Kasumi-1 (cell line): ENCODE results near the gene MRPS23.
"Not testable (repeated sequence)": the region's sequence is repeated elsewhere in the genome, so short reads cannot be mapped to it uniquely, and the experiment has no call there.

ENCODE experiments used
- DNase-seq, 2 experiments: peaks; one replicate each; lab custom pipeline; 2025; lab: John Stamatoyannopoulos, UW

The MRPS23 gene

DNA sequence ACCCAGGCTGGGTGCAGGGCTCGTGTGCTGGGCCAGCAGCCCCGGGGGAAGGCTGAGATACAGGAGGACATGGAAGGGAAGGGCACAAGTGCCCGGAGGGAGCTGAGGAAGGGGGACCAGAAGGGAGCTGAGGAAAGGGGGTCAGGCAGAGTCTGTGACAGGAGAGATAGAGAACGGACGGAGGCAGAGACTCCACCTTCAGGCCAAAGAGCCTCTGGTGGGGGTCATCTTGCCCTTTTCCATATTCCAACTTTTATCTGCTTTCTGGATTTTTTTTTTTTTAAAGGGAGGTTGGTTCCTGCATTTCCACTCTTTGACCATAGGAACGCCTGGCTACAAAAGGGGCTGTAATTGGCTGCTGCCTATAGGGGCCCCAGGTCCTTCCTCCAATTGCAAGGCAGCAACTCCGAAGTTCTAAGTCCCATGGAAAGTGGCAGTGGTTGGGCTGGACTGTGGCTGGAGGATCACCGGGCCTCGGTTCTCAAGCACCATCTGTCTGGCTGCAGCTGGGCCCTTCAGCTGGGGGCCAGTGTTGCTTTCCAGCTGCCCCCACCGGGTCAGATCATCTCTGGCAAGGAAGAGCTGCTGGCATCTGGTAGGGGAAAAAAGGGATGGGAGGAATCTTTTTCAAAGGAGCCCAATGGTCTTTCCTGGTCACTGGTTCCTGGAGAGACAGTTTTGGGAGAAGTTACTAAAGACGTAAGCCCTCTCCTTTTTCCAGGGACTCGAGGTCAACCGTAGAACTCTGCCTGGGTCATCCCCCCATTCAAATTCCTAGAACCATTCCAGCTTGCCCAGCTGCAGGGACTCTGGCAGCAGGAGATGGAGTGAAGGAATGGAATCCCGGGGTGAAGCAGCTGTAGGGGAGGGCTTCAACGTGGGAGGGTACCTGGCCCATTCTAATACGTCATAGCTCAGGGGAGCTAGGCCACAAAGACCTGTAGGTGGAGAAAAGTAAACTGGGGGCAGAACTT lies 13.1 kb upstream of the MRPS23 start:
- no peak for DNase-seq

DNA sequence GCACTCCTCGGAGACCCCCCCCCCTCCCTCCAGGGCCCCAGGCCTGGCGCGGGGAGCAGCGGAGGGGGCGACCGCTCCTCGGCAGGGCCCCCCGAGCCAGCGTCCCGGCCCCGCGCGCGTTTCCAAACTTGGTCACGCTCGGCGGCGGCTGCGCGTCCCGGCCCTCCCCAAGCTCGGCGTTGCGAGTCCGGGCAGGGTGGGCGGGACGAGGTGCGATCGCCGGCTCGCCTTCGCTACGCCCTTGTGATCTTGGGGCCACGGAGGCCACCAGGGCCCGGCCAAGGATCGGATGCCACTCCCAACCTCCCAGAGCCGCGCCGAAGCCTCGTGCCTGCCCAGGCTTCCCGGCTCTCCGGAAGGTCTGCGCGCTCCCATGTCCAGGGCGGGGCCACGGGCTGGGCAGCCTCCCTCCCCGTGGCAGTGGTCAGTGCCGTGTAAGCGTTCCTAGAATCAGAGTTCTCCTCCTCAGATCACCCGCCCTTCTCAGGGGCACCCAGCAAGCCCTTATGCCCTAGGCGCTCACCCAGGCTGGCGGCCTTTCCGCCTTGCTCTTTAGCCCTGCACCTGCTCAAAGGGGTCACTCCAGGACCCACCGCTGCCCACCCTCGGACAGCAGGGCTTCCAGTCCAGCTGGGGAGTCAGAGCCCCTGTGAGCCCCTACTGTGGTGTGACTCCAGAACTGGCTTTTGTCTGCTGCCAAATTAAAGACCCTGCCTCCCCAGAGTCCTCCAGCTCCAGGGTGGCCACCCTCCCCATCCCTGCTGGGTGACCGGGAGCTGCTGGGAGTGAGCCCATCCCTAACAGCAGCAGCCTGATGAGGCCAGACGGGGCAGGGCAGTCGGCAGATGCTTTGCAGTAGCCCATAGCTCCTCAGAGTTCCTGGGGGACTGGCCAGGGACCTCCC lies 12.2 kb upstream of the MRPS23 start:
- DNase-seq = no peak

DNA sequence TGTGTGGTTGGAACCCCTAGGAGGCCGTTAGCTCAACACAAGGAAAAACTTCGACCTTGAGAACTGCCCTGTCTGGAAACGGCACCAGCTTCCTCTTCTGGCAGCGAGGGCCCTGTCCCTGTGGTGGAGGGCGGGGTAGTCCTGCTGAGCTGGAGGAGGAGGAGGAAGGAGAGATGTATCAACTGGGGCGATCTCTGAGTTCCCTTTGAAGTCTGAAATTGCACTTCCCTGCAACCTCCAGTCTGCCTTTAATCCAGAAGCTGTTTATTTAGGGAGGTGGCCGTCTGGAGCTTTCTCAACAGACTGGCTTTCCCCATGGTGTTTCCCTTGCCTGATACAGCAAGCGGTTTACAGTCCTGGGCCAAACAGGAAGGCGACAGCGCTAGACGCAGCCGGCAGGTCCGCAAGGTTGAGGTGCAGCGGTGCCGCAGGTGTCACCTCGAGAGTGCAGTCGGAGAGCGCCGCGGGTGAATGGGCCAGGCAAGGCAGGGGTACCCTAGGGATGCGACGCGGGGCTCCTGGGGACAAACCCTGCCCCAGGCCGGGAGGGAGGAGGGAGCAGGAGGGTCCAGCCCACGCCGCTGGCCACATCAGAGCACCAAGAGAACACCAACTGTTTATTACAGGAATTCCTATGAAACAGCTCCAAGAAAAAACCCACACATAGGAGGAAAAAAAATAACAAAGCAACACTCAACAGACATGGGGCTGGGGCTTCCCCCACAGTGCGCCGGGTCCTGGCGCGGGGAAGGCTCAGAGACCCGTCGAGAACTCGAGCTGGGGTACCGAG lies 11.4 kb upstream of the MRPS23 start:
- DNase-seq = peak; percentile 93

DNA sequence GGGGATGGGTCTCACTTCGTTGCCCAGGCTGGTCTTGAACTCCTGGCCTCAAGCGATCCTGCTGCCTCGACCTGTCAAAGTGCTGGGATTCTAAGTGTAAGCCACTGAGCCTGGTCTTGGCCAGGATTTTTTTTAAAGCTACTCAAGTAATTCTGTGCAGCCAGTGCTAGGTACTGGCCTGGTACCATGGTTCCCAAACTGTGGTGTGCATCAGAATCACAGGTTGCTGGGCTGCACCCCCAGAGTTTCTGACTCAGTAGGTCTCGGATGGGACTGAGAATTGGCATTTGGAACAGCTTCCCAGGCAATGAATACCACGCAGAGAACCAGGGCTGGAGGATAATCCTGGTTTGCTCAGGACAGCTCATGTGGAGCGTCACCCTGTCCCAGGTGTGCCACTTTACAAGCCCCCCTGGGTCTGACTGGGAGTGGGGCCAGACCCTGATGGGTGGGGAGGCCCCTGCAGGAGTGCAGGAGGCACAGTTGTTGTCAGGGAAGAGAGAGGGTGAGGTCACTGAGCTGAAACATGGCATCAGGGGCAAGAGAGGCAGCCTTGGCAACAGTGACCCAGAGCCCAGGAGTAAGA lies 10.7 kb upstream of the MRPS23 start:
- DNase-seq = no peak

DNA sequence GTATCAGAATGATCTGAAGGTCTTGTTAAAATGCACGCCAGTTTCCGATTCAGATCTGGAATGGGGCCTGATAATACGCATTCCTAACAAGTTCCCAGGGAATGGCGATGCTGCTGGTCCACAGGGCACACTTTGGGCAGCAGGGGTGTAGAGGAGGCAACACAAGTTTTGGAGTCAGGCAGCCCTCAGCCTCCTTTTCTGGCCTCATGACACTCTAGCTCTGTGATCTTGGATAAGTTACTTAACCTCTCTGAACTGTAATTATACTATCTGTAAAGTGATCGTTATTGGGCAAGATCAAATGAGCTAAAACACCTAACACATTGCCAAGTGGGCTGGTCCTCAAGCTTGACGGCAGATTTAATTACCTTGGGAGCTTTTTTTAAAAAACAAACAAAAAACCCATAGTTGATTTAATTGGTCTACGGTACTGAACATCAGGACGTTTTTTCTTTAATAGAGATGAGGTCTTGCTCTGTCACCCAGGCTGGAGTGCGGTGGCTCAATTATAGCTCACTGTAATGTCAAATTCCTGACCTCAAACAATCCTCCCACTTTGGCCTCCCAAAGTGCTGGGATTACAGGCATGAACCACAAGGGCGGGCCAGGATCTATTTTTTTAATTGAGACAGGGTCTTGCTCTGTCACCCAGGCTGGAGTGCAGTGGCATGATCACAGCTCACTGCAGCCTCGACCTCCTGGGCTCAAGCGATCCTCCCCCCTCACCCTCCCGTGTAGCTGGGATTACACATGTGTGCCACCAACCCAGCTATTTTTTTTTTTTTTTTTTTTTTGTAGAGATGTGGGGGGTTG lies 10.0 kb upstream of the MRPS23 start:
- no peak for DNase-seq

DNA sequence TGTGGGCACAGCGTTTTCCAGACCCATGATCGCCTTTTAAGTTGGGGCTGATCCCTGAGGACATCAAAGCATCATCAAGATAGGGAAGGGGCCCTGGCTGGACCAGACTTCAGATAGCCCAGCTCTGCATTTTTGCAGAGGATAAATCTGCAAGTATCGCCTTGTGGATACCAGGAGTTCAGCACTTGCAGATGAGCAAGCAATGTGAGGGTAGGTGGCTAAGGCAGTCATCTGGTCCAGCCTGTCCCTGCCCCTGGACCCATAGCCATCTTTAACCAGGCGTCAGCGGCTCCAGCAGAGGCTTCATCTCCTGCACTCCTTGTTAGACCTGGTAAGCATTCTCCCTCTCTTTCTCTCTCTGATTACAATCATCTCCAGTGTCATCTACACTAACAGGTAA lies 9.0 kb upstream of the MRPS23 start:
- DNase-seq = no peak

DNA sequence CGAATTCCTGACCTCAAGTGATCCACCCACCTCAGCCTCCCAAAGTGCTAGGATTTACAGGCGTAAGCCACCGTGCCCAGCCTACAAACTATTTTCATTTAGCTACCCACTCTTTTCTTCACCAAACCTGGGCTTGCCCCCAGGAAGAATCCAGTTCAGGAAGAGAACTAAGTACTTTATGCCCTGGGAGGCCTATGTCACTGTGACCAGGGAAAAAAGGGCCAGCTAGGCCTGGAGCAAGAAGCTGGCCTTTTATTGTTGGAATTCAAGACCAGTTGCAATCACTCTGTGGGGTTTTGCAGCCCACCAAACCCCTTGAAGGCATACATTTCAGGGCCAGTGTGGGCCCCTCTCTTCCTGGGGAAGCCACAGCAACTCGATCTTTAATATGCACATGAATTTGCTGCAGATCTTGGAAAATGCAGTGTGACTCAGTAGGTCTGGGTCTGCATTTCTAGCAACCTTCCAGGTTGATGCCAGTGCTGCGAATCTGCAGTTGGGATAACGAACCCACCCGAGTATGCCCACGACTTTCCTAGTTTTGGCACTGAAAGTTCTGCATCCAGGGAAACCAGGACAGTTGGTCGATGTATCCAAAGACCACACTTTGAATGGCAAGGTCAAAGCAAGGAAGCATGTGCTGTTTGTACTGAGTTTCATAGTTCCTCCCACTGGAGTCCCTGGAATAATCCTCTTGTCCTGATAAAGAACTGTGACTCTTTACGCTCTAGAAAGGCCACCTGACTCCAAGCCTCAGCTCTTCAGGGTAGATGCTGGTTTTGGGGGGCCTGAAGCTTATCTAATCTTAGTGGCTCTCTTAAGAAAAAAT lies 7.2 kb upstream of the MRPS23 start:
- DNase-seq = no peak

DNA sequence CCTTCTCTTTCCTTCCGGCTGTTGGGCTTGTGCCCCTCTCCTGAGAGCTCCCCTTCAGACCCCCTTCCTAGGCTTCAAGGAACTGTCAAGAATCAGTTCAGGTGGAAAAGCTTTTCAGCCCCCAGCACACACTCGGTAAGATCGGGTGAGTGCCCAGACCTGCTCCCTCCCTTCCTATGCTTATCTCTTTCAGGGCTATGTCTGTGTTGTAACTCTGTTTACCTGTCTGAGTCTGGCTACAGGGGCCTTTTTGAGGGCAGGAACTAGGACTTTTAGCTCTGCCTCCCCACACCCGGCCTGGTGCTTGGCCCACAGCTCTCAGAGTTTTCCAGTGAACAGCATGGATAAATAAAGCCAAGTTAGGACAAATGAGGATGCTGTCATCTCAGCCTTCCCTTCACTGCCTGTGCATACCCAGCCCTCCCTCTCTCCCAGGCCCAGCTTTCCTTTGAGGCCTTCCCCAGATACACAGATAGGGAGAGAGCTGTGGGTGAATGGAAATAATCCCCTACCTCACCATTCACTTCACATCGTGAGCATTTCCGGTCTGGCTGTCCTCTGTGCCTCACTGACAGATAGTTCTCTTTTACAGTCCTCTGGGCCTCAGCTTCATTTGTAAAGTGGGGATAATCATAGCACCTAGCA lies 5.7 kb upstream of the MRPS23 start:
- no peak for DNase-seq

DNA sequence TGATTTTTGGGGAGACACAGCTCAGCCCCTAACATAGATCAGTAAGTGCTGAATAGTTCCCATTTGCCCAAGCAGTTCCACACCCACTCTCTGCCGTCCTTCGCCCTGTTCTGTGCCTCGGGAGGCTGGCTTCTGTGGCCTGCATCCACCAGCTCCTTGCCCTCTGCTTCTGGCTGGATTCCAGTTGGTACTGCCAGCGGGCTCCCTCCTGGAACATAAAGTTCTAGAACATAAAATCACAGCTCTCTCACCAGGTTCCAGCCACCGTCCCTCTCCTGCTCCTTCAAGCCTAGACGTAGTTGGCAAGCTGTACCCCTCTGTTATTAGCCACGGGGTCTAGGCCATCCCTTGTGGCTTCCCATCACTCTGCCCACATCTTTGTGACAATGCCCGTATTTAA lies 3.9 kb upstream of the MRPS23 start:
- DNase-seq = no peak

DNA sequence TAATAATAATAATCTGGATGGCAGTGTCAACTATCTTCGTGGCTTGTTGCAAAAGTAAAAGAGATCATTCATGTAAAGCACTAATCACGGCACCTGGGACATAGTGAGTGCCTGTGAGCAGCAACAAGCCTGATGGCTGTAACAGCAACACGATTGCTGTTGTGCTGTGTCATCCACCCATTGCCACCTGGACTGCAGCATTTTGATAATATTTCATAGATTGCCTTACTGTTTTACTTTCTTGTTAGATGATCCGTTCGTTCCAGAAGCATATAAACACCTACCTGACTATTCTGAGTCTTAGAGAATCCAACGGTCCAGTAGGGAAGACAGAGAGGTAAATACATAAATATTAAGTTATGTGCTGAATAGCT lies 3.1 kb upstream of the MRPS23 start:
- no peak for DNase-seq

DNA sequence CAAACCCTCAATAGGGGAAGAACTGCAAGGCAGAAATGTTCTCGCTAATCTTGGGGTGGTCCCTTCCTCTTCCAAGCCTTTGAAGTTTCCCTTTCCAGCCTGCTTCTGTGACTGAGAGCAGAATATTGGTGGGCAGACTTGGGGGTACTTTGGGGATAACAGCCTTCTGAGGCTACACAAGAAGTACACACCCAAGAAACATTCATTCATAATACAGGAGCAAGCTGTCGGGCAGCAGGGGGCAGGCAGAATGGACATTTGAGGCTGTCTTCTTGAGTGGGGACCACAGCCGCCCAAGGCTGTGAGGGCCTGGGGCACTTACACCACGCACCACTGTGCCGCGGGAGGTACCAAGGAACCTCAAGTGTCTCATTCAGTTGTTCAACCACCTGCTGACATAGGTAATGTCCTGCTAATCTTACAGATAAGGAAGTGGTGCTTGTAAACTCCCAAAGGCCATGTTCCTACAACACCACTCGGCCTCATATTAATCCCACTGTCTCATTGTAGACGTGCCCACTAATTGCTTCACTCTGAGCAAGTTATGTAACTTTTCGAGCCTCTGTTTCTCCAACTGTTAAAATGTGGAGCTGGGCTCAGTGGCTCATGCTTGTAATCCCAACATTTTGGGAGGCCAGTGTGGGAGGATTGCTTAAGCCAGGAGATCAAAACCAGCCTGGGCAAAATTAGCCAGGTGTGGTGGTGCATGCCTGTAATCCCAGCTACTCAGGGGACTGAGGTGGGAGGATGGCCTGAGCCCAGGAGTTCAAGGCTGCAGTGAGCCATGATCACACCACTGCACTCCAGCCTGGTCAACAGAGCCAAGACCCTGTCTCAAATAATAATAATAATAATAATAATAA lies 2.5 kb upstream of the MRPS23 start:
- DNase-seq = peak in 1 of 2 experiments; percentile 19

DNA sequence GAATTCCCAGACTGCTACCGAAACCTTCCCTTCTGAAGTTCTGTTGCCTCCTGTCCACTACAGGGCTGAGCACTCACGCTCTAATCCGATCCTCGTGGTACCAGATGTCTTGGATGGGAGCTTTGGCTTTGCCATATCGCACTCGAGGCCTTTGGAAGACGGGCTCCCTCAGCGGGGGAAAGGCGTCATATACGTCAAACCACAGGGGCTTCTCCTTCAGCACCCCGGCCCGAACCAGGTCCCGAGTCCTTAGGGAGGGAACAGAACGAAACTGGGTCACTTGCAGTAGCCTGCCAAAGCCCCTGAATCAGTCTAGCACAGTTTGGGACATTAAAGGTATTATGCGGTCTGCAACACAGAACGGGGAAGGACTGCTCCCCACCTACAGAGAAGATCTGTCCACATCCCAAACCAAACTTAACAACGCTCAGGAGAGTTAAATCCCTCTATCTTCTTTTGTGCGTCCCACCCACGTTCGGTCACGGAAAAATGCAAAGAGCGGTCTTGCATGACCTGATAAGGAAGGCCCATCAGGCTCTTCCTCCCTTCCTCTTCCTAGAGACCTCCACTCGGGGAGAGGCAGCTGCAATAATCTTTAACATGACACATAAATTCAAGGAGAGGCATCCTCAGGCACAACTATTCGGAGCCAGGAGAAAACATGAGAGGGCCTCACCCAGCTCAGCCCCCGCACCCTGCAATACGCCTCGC lies 526 bp downstream of the MRPS23 start:
- DNase-seq = no peak

DNA sequence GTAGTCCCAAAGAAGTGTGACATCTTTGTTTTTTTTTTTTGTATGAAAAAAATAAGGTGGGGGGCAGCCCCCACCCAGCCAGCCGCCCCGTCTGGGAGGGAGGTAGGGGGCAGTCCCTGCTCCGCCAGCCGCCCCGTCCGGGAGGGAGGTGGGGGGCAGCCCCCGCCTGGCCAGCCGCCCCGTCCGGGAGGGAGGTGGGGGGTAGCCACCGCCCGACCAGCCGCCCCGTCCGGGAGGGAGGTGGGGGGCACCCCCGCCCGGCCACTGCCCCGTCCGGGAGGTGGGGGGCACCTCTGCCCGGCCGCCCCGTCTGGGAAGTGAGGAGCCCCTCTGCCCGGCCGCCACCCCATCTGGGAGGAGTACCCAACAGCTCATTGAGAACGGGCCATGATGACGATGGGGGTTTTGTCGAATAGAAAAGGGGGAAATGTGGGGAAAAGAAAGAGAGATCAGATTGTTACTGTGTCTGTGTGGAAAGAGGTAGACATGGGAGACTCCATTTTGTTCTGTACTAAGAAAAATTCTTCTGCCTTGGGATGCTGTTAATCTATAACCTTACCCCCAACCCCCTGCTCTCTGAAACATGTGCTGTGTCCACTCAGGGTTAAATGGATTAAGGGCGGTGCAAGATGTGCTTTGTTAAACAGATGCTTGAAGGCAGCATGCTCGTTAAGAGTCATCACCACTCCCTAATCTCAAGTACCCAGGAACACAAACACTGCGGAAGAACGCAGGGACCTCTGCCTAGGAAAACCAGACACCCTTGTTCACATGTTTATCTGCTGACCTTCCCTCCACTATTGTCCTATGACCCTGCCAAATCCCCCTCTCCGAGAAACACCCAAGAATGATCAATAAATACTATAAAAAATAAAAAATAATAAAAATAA lies 3.5 kb downstream of the MRPS23 start:
- DNase-seq = not testable (repeated sequence)

DNA sequence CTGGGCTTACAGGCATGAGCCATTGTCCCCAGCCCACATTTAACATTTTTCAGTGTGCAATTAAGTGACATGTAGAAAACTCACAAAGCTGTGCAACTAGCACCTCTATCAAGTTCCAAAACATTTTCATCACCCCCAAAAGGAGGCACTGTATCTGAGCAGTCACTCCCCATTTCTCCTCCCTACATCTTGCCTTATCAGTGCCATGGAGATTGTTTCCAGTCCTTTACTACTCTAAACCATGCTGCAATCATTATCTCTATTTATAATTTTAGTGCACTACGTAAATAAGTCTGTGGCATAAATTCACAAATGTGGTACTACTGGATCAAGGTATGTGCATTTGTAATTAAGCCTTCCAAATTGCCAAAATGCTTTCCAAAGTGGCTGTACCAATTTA lies 7.6 kb downstream of the MRPS23 start:
- DNase-seq = no peak

DNA sequence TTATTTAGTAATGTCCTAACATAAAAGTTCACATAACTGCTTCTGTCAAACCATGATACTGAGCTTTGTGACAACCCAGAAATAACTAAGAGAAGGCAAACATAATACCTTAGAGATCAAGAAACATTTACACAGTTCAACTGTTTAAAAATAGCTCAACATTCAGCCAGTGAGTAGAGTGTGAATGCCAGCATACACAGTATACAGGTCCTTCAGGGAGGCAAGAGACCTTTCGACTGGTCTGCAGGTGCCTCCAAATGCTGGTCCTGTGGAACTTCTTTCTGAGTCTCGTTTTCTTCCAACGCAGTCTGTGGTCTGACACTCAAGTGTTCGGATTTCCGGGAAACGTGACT lies 10.3 kb downstream of the MRPS23 start:
- no peak for DNase-seq

DNA sequence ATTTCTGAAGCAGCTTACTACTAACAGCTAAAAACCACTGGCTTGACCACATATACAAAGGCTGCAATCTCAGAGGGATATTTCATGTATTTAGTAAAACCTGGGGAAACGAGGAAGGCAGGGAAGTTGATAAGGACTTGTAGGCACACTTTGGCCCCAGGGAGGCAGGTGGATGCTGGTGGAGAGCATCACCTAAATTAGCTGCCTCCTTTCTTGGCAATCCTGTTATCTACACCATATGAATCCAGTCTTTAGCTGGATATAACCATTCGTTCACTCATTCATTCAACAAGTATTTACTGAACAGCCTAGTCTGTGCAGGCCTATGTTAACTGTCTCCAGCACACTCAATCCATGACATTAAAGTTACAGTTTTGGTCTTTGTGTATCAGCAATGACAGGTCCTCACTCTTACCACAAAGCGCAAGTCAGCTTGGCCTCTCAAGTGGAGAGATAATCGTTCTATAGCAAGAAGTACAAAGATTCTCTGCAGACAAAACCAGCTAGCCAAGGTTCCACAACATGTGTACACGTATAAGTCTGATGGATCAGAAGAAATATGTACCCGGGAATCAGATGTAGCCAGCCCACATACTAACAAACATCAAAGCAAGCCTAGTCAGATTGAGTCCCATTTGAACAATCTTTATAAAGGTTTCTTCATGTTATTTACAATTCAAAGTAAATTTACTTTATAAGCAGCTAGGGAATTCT lies 10.8 kb downstream of the MRPS23 start:
- no peak for DNase-seq
